Measurements from ENCODE around the gene HNRNPUL2. TPM values are rescaled to one million over a fixed set of nuclear protein-coding genes. Genes with fewer than 3 reads are reported as not detected.

The HNRNPUL2 gene
- polyA plus RNA-seq, 1 donor from 2014 or later = 27.5 TPM

- Histone ChIP-seq H4K20me1 (ENCODE audit: insufficient read depth) (no peaks in the 10 kb centered on the region), H3K4me3 (ENCODE audit: low read length) (peak overlapping the region; percentile 89), H3K79me2 (replicated peaks; ENCODE audit: insufficient read depth, low read length) (peaks cover 10% of the 10 kb centered on the region), H3K27me3 (ENCODE audit: insufficient read depth, low read depth, low read length) (no peaks in the 10 kb centered on the region), H3K9me3 (ENCODE audit: low read length) (no peaks in the 10 kb centered on the region), H3K9ac (ENCODE audit: low read length) (peak overlapping the region; percentile 82), H3F3A (ENCODE audit: insufficient read depth, low read length, poor library complexity, severe bottlenecking) (no peaks in the 10 kb centered on the region), H3K27ac (ENCODE audit: low read length) (peak overlapping the region; percentile 86), H2AFZ (ENCODE audit: low read depth, low read length) (peak overlapping the region; percentile 77), H3K36me3 (ENCODE audit: insufficient read depth, low read length) (no peaks in the 10 kb centered on the region), H3K4me2 (ENCODE audit: low read length) (peak overlapping the region; percentile 99), H3K9me2 (ENCODE audit: insufficient read depth, low read length) (no peaks in the 10 kb centered on the region)
- TF ChIP-seq EZH2 (IDR thresholded peaks at IDR 0.05; ENCODE audit: borderline replicate concordance, insufficient read depth, low read length, poor library complexity, severe bottlenecking) (no peak), RAD21 (conservative IDR thresholded peaks at IDR 0.05) (no peak), TAF1 (IDR thresholded peaks at IDR 0.05; ENCODE audit: low read depth) (no peak), POLR2AphosphoS5 (IDR thresholded peaks at IDR 0.05) (no peak), MXI1 (conservative IDR thresholded peaks at IDR 0.05; ENCODE audit: poor library complexity, severe bottlenecking) (no peak), SMC3 (conservative IDR thresholded peaks at IDR 0.05; ENCODE audit: poor library complexity) (no peak), EP300 (conservative IDR thresholded peaks at IDR 0.05; ENCODE audit: poor library complexity, severe bottlenecking) (no peak)
- TF ChIP-seq, protein P1, sequence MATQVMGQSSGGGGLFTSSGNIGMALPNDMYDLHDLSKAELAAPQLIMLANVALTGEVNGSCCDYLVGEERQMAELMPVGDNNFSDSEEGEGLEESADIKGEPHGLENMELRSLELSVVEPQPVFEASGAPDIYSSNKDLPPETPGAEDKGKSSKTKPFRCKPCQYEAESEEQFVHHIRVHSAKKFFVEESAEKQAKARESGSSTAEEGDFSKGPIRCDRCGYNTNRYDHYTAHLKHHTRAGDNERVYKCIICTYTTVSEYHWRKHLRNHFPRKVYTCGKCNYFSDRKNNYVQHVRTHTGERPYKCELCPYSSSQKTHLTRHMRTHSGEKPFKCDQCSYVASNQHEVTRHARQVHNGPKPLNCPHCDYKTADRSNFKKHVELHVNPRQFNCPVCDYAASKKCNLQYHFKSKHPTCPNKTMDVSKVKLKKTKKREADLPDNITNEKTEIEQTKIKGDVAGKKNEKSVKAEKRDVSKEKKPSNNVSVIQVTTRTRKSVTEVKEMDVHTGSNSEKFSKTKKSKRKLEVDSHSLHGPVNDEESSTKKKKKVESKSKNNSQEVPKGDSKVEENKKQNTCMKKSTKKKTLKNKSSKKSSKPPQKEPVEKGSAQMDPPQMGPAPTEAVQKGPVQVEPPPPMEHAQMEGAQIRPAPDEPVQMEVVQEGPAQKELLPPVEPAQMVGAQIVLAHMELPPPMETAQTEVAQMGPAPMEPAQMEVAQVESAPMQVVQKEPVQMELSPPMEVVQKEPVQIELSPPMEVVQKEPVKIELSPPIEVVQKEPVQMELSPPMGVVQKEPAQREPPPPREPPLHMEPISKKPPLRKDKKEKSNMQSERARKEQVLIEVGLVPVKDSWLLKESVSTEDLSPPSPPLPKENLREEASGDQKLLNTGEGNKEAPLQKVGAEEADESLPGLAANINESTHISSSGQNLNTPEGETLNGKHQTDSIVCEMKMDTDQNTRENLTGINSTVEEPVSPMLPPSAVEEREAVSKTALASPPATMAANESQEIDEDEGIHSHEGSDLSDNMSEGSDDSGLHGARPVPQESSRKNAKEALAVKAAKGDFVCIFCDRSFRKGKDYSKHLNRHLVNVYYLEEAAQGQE (IDR thresholded peaks at IDR 0.05; ENCODE audit: borderline replicate concordance) = no peak
- TF ChIP-seq, protein P2, sequence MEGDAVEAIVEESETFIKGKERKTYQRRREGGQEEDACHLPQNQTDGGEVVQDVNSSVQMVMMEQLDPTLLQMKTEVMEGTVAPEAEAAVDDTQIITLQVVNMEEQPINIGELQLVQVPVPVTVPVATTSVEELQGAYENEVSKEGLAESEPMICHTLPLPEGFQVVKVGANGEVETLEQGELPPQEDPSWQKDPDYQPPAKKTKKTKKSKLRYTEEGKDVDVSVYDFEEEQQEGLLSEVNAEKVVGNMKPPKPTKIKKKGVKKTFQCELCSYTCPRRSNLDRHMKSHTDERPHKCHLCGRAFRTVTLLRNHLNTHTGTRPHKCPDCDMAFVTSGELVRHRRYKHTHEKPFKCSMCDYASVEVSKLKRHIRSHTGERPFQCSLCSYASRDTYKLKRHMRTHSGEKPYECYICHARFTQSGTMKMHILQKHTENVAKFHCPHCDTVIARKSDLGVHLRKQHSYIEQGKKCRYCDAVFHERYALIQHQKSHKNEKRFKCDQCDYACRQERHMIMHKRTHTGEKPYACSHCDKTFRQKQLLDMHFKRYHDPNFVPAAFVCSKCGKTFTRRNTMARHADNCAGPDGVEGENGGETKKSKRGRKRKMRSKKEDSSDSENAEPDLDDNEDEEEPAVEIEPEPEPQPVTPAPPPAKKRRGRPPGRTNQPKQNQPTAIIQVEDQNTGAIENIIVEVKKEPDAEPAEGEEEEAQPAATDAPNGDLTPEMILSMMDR (IDR thresholded peaks at IDR 0.05; ENCODE audit: poor library complexity, severe bottlenecking) = no peak
Measured at GRCh38 chr11:62671236-62671607, 56.0 kb downstream of the HNRNPUL2 start.

GRCh38 chr11:62669420-62670161 lies 57.7 kb downstream of the HNRNPUL2 start:
- no peak overlapping the region for H3K4me3 ChIP-seq (ENCODE audit: low read length)
- H3K9ac ChIP-seq (ENCODE audit: low read length) = no peak overlapping the region
- no peak overlapping the region for H3K4me2 ChIP-seq (ENCODE audit: low read length)
- no peak for TF ChIP-seq EZH2 (IDR thresholded peaks at IDR 0.05; ENCODE audit: borderline replicate concordance, insufficient read depth, low read length, poor library complexity, severe bottlenecking)
- no peak for TF ChIP-seq POLR2AphosphoS5 (IDR thresholded peaks at IDR 0.05)
- TF ChIP-seq, protein P2 (IDR thresholded peaks at IDR 0.05; ENCODE audit: poor library complexity, severe bottlenecking) = no peak
- no peak for TF ChIP-seq TAF1 (IDR thresholded peaks at IDR 0.05; ENCODE audit: low read depth)
- TF ChIP-seq MXI1 (conservative IDR thresholded peaks at IDR 0.05; ENCODE audit: poor library complexity, severe bottlenecking) = no peak
- TF ChIP-seq, protein P1 (IDR thresholded peaks at IDR 0.05; ENCODE audit: borderline replicate concordance) = no peak
- no peaks in the 10 kb centered on the region for H3K27me3 ChIP-seq (ENCODE audit: insufficient read depth, low read depth, low read length)
- no peaks in the 10 kb centered on the region for H3F3A ChIP-seq (ENCODE audit: insufficient read depth, low read length, poor library complexity, severe bottlenecking)
- no peak overlapping the region for H3K27ac ChIP-seq (ENCODE audit: low read length)
- H3K9me3 ChIP-seq (ENCODE audit: low read length) = no peaks in the 10 kb centered on the region
- peaks cover 10% of the 10 kb centered on the region for H3K79me2 ChIP-seq (replicated peaks; ENCODE audit: insufficient read depth, low read length)
- no peaks in the 10 kb centered on the region for H4K20me1 ChIP-seq (ENCODE audit: insufficient read depth)
- no peak overlapping the region for H2AFZ ChIP-seq (ENCODE audit: low read depth, low read length)
- H3K36me3 ChIP-seq (ENCODE audit: insufficient read depth, low read length) = no peaks in the 10 kb centered on the region
- H3K9me2 ChIP-seq (ENCODE audit: insufficient read depth, low read length) = no peaks in the 10 kb centered on the region

All from neural cell (in vitro differentiated cells).